Calu3 (cell line): Measurements from ENCODE around the gene GOLGA6L7. TPM values are rescaled to one million over a fixed set of nuclear protein-coding genes. Genes with fewer than 3 reads are reported as not detected.

Experiments used
- BruUV-seq: library from RNA; stranded (reverse); fragments of 400-500 nt; replicated peaks from 2 replicates; lab custom pipeline; 2021; lab: Mats Ljungman, UMichigan
- CTCF ChIA-PET: fragments of 300-600 bp; sonication (Branson Sonifier 250); formaldehyde crosslinking; loops from one replicate; lab custom pipeline; 2022; ENCODE audit warnings: antibody characterized with exemption; lab: Charles Lee
- DNase-seq: peaks from one replicate; pipeline ENCODE4 v3.0.0; 2022
- H3K27ac Mint-ChIP-seq: one replicate; pipeline ENCODE4 v1.8.0; 2022; ENCODE audit warnings: mixed read lengths; ENCODE audit not compliant: unreplicated experiment
- H3K27me3 Mint-ChIP-seq: one replicate; pipeline ENCODE4 v1.8.0; 2022; ENCODE audit warnings: mixed read lengths; ENCODE audit not compliant: unreplicated experiment
- H3K36me3 Mint-ChIP-seq: one replicate; pipeline ENCODE4 v1.8.0; 2022; ENCODE audit warnings: mild to moderate bottlenecking, moderate library complexity, mixed read lengths; ENCODE audit not compliant: insufficient read depth, unreplicated experiment
- H3K4me1 Mint-ChIP-seq: one replicate; pipeline ENCODE4 v1.8.0; 2022; ENCODE audit warnings: mild to moderate bottlenecking, low read depth, mixed read lengths; ENCODE audit not compliant: unreplicated experiment
- H3K4me3 Mint-ChIP-seq: one replicate; pipeline ENCODE4 v1.8.0; 2022; ENCODE audit warnings: mild to moderate bottlenecking, low read depth, moderate library complexity, mixed read lengths; ENCODE audit not compliant: unreplicated experiment
- H3K9me3 Mint-ChIP-seq: one replicate; pipeline ENCODE4 v1.8.0; 2022; ENCODE audit warnings: low read depth, mixed read lengths; ENCODE audit not compliant: unreplicated experiment
- intact Hi-C: fragments of 100-400 bp; cut with micrococcal nuclease; formaldehyde crosslinking; loops from one replicate; pipeline ENCODE4 v1.10.0; 2022; ENCODE audit not compliant: unreplicated experiment
- total RNA-seq: library from RNA; stranded (reverse); gene quantifications from 2 replicates; pipeline ENCODE4 v1.2.3, GENCODE V29; 2022
- TF ChIP-seq, protein P1 (sequence below): fragments of 200-600 bp; IDR thresholded peaks from one replicate; pipeline ENCODE4 v1.8.0; 2022; ENCODE audit warnings: antibody characterized with exemption; ENCODE audit not compliant: unreplicated experiment

Gene GOLGA6L7
- total RNA-seq, 1 experiment from 2014 or later = not detected

DNA sequence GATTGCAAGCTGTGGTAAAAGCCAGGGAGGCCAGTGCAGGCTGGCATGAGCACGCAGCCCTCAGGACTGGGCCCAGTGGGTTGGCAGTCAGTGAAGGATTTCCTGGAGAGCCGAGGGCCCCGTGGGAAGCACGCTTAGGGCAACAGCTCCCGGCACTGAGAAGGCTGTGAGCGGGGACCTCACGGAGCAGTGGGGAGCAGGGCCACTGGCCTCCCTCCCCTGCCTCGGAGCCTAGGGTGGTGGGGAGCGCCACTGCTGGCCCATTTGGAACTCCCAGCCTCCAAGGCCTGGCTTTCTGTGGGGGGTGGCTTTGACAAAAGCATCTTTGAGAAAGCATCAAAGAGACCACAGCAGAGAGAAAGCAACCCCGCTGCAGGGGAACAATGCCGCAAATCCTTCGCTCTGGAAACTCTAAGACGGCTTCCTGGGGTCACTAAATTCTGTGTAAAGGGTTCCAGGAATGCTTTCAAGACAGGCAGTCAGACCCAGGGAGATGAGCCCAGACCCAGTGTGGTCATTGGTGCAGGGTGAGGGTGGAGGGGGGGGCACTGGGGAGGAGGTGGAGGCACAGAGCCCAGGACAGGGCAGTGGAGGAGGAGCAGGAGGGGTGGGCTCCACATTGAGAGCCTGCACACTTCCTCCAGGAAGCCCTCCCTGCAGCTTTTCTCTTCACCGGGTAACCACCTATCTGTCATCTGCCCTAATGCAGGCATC lies 27.8 kb upstream of the GOLGA6L7 start:
- peaks cover 4% of the 10 kb centered on the region for H3K9me3 Mint-ChIP-seq
- H3K36me3 Mint-ChIP-seq = no peaks in the 10 kb centered on the region
- CTCF ChIA-PET = no interaction called here
- no peaks in the 10 kb centered on the region for H3K4me1 Mint-ChIP-seq
- intact Hi-C loops = no loop called here
- H3K27ac Mint-ChIP-seq = no peak overlapping the region
- TF ChIP-seq, protein P1, sequence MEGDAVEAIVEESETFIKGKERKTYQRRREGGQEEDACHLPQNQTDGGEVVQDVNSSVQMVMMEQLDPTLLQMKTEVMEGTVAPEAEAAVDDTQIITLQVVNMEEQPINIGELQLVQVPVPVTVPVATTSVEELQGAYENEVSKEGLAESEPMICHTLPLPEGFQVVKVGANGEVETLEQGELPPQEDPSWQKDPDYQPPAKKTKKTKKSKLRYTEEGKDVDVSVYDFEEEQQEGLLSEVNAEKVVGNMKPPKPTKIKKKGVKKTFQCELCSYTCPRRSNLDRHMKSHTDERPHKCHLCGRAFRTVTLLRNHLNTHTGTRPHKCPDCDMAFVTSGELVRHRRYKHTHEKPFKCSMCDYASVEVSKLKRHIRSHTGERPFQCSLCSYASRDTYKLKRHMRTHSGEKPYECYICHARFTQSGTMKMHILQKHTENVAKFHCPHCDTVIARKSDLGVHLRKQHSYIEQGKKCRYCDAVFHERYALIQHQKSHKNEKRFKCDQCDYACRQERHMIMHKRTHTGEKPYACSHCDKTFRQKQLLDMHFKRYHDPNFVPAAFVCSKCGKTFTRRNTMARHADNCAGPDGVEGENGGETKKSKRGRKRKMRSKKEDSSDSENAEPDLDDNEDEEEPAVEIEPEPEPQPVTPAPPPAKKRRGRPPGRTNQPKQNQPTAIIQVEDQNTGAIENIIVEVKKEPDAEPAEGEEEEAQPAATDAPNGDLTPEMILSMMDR = no peak
- no peak for DNase-seq
- H3K4me3 Mint-ChIP-seq = no peak overlapping the region
- H3K27me3 Mint-ChIP-seq = no peaks in the 10 kb centered on the region
- BruUV-seq = no TSS peak

DNA sequence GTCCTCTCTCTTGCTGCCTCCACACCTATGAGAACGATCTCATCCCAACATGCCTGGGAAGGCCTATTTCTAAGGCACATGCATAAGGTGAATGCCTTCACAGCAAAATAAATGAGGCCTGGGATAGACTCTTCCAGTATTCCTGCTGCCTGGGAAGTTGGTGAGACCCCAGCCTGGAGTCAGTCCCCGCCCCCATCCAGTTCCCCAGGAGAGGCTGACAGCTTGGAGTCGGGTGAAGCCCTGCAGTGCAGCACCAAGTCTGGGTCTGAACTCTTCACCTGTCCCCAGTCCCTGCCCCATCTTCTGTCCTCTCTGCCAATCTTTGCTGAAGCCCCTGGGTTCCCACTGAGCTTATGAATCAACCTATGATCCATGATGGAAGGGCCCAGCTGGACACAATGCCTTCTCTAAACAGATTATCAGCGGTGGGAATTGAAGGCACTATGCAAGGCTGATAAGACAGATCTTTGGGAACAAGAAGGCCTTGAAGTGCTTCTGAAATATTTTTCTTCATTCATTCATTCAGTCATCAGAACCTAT lies 27.1 kb upstream of the GOLGA6L7 start:
- TF ChIP-seq, protein P1 = no peak
- no peaks in the 10 kb centered on the region for H3K27me3 Mint-ChIP-seq
- H3K27ac Mint-ChIP-seq = no peak overlapping the region
- peaks cover 4% of the 10 kb centered on the region for H3K9me3 Mint-ChIP-seq
- BruUV-seq = no TSS peak
- H3K36me3 Mint-ChIP-seq = no peaks in the 10 kb centered on the region
- H3K4me1 Mint-ChIP-seq = no peaks in the 10 kb centered on the region
- no peak overlapping the region for H3K4me3 Mint-ChIP-seq
- intact Hi-C loops = no loop called here
- CTCF ChIA-PET = no interaction called here
- DNase-seq = no peak

DNA sequence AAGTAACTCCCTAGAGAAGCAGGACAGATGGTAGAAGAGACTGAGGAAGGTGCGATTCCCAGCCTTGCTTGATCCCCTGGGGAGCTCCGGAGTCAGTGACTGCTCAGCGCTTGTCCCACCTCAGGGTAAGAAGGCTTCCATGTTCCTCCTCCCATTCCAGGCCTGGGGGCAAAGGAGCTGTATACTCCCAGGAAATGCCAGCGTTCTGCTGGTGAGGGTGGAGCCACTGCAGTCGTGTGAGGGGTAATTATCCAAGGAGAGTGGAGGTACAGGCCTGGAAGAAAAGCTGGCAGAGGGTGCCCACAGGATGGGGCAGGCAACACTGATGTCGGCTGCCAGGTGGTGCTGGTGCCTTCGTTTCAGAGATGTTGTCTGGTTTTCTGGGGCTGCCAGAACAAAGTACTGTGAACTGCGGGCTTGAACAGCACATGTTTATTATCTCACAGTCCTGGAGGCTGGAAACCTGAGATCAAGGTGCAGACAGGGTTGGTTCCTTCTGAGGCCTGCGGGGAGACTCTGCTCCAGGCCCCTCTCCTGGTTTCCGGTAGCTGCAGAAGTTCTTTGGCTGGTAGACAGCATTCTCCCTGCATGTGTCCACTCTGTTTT lies 25.2 kb upstream of the GOLGA6L7 start:
- no peak for DNase-seq
- CTCF ChIA-PET = no interaction called here
- intact Hi-C loops = no loop called here
- Mint-ChIP-seq H3K36me3 (no peaks in the 10 kb centered on the region), H3K4me3 (no peak overlapping the region), H3K27ac (no peak overlapping the region), H3K4me1 (no peaks in the 10 kb centered on the region), H3K27me3 (no peaks in the 10 kb centered on the region), H3K9me3 (no peaks in the 10 kb centered on the region)
- TF ChIP-seq, protein P1 = no peak
- BruUV-seq = no TSS peak

DNA sequence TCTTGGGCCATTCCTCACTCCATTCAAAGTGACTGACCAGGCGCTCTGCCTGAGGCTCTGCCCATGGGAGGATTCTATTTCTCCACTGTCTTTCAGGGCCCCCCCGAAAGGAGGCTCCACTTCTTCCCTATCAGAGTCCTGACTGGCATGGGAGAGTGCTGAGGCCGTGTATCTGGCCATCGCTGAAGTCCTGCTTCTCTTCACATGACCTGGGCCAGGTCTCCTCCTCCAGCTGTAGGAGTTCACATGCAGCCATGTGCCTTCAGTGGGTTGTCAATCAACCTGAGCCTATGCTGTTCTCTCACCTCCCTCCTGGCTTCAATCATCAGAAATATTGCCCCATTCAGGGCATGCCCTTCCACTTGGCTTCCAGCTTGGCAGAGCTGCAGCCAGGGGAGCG lies 24.6 kb upstream of the GOLGA6L7 start:
- no peak overlapping the region for H3K4me3 Mint-ChIP-seq
- intact Hi-C loops = no loop called here
- no peak for DNase-seq
- TF ChIP-seq, protein P1 = no peak
- no peaks in the 10 kb centered on the region for H3K9me3 Mint-ChIP-seq
- no peaks in the 10 kb centered on the region for H3K27me3 Mint-ChIP-seq
- CTCF ChIA-PET = no interaction called here
- BruUV-seq = no TSS peak
- H3K27ac Mint-ChIP-seq = no peak overlapping the region
- no peaks in the 10 kb centered on the region for H3K36me3 Mint-ChIP-seq
- H3K4me1 Mint-ChIP-seq = no peaks in the 10 kb centered on the region
